ENCODE data around the gene ROR2.

DNA sequence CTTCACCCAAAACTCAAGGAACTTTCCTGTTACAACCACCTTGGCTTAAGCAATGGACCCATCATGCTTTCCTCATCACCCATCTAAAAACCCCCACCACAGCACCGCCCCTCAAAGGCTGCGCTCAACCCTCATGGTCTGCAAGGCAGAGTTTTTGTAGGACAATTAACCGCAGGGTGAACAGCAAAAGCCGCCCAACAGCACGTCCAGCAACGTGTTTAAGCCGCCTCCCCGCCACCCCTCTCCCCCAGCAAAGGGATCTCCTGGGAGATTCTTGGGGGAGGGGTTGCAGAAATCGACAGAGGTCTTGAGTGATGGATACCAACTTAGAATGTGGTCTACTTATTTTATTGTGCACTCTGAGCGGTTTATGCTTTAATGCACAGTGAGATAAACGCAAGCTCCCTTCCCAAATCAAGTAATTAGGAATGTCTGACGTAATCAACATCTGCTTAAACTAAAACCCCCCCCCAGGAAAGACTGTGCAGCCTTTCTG is 1.9 kb downstream of the ROR2 start:
- TF ChIP-seq, protein P1, sequence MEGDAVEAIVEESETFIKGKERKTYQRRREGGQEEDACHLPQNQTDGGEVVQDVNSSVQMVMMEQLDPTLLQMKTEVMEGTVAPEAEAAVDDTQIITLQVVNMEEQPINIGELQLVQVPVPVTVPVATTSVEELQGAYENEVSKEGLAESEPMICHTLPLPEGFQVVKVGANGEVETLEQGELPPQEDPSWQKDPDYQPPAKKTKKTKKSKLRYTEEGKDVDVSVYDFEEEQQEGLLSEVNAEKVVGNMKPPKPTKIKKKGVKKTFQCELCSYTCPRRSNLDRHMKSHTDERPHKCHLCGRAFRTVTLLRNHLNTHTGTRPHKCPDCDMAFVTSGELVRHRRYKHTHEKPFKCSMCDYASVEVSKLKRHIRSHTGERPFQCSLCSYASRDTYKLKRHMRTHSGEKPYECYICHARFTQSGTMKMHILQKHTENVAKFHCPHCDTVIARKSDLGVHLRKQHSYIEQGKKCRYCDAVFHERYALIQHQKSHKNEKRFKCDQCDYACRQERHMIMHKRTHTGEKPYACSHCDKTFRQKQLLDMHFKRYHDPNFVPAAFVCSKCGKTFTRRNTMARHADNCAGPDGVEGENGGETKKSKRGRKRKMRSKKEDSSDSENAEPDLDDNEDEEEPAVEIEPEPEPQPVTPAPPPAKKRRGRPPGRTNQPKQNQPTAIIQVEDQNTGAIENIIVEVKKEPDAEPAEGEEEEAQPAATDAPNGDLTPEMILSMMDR (IDR thresholded peaks at IDR 0.05; ENCODE audit: extremely low read depth in 1 of 2, insufficient read depth in 1 of 2, low read depth in 1 of 2, low read length in 2 of 2): no peak
- no peak for TF ChIP-seq MYC (IDR thresholded peaks at IDR 0.05; ENCODE audit: low read depth, low read length)
- TF ChIP-seq, protein P2, sequence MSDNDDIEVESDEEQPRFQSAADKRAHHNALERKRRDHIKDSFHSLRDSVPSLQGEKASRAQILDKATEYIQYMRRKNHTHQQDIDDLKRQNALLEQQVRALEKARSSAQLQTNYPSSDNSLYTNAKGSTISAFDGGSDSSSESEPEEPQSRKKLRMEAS (IDR thresholded peaks at IDR 0.05; ENCODE audit: insufficient read depth, insufficient read length): no peak

Measured in endothelial cell of umbilical vein (primary cell).